HK-2 (cell line): ENCODE results near the gene UCKL1.

Experiments
- DNase-seq: peaks from one replicate; pipeline ENCODE4 v3.0.0-alpha.2; 2018; ENCODE audit not compliant: unreplicated experiment

Gene UCKL1

DNA sequence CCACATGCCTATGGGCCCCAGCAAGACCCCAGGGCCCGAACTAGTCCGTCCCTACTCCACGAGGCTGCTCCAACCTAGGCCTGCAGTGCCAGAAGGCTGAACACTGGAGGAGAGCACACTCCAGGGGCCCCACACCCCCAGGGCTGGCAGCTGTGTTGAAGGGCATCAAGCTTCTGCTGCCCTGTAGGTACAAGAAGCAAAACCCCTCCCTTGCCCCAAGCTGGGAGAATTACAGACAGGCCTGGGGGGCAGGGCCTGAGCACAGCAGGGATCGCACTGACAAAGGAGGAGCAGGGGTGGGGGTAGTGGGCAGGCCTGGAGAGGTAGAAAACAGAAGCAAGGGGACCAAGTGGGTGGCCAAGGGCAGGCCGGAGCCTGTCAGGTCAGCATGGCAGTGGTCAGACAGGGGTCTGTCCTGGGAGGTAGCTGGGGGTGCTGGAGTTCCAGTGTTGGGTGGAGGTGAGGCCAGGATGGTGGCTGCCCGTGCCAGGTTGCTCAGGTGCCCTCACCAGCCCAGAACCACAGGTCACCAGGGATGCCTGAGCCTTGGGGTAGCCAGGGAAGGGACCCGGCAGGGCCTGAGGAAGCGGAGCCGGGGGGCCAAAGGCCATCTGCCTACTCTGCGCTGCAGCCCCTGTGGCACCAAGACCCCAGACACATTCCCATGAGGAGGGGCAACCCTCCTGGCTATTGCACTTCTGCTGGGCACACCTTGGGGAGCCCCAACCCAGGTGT, 2.9 kb upstream of the UCKL1 start:
- DNase-seq = no peak

DNA sequence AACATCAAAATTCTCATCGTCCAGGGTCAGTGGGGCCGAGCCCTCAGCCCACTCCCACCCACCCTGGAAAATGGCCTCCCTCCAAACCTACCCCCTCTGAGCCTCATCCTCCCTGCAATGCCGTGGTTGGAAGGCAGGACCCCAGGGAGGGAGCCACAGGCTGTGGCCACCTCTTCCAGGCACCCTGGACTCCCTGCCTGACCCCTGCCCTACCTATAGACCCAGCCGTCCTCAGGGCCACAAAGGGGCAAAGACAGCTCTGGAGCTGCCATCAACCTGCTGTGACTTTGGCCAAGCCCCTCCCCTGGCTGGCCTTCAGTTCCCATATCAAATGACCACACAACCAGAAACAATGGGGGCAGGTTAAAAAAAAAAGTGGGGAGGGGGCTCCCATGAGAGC, 2.3 kb upstream of the UCKL1 start:
- DNase-seq = no peak

DNA sequence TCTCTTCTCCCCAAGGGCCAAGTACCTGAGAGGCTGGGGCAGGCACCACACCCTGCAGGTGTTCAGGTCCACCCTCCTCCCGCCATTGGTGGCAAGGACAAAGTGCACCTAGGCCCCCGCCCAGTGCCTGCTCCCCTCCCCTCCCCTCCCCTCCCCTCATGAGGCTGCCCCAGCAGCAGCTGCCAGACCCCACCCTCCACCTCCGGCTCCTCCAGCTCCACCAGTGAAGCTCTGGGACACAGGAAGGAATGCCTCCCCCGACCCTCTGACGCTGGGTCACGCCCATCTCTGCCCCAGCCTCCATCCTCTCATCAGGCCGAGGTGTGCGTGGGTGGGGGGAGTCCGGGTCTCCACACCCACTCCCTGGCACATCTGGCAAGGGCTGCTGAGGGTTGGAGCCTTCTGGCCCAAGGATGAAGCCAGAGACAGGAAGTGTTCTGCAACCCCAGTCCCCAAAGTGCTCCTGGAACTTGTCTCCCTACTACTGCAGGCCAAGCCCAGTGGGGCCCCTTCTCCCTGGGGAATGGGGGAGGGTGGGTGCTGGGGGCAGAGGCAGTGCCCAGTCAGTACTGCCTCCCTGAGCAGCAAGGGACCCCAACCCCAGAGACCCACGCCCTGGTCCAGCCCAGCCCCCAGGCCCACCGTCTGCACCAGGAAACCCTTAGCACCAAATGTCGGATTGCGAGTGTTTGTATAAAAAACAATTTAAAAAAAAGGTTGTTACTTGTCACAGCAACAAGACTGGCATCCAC, 1.6 kb upstream of the UCKL1 start:
- DNase-seq = no peak

DNA sequence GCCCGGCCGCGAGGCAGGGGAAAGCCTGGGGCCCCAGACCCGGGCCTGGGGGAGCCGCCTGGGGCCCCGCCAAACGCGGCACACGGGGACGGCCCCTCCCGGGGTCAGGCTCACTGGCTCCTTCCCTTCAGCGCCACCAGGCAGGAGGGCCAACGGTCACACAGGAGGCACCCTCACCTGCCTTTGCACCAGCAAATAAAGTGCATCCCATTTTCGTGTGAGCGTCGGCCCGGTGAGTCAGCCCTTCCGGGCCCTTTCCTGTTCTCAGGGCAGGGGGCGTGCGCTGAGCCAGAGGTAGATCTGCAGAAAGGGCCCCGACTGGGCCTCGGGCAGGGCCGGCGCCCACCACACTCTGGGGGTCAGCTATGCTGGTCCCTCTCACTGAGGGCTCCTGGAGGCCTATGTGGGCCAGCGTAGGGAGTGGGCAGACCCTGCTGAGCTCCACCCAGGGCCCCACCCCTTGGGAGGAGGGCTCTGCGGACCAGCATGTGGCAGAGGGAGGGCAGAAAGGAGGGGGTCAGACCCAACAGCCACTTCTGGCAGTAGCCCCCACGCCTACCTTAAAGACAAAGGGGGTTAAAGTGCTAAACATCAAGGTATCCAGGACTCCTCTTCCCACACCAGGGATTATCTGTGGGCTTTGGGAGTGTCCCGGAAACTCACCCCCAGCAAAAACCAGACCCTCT, 931 bp upstream of the UCKL1 start:
- DNase-seq = peak; percentile 77

- no peak for DNase-seq
These were observed 418 bp upstream of the UCKL1 start for GRCh38 chr20:63956664-63957003.

GRCh38 chr20:63955281-63955826, 862 bp downstream of the UCKL1 start:
- no peak for DNase-seq

DNA sequence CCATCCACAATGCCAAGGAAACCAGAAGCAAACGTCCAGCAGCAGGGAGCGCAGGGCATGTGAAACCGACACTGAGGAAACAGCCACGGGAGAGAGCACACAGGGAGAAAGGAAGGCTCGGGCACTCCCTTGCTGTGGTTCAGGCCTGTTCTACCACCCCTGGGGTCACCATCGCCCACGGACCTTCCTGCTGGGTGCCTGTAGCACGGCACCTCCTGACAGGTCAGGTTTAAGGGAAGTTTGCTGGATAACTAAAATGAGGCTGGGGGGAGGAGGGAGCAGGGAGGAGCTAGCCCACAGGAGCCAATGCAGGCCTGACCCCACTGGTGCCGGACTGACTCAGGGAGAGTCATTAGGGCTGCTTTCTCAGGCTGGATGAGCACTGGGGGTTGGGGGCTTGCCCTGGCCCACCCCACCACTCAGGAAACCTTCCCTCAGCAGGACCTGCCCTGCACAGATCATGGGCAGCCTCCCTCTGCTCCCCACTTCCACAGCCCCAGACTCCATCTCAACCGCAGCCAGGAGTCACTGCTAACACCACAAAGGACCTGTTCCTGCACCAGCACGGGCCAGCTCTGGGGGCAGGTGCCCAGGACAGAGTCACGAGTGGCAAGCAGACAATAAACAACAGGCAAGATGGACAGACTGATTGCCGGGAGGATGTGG, 2.3 kb downstream of the UCKL1 start:
- no peak for DNase-seq

DNA sequence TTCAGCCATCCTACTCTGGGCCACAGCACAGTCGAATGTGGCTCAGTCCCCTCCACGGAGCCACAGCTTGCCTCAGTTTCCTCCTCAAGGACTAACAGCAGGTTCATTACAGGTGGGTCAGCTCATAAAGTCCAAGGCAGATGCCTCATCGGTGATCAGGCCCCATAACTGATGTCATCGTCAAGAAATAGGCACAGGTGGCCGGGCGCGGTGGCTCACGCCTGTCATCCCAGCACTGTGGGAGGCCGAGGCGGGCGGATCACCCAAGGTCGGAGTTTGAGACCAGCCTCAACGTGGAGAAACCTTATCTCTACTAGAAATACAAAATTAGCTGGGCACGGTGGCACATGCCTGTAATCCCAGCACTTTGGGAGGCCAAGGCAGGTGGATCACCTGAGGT, 3.4 kb downstream of the UCKL1 start:
- DNase-seq = no peak

- no peak for DNase-seq
These were observed 4.0 kb downstream of the UCKL1 start for GRCh38 chr20:63952210-63952535.

DNA sequence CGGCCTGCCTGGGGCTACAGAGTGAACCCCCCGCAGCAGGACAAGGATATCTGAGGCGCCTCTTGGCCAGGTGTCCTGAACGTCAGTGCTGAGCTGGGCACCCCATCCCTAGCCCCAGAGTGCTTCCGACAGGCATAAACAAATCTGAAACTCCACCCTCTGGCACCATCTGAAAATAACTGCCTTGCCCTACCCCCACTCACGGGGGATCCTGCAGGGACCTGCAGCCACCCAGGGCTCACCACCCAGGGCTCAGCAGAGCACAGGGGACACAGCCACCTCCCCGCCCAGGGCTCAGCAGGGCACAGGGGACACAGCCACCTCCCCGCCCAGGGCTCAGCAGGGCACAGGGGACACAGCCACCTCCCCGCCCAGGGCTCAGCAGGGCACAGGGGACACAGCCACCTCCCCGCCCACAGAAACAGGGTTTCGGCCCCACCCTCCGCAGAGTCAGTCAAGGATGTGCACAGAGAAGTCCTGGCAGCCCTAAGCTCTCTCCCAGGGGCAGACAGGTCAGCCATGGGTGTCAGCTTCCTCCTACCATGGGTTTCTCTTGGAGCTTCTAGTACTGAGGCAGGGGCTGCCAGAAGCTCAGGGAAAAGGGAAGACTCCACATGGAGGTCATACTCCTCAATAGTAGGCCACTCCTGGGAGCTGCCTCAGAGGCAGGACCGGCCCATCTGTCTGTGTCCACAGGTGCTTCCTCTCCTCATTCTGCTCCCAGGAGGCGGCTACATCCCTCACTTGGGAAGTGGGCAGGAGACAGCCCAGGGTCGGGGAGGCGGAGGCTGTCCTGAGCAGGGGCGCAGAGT, 4.6 kb downstream of the UCKL1 start:
- DNase-seq = no peak

GRCh38 chr20:63950701-63951397, 5.4 kb downstream of the UCKL1 start:
- DNase-seq = no peak

GRCh38 chr20:63947638-63948456, 8.4 kb downstream of the UCKL1 start:
- DNase-seq = no peak

- no peak for DNase-seq
These were observed 9.1 kb downstream of the UCKL1 start for GRCh38 chr20:63946986-63947637.

GRCh38 chr20:63945921-63946920, 10.0 kb downstream of the UCKL1 start:
- DNase-seq = no peak

- DNase-seq = no peak
These were observed 11.1 kb downstream of the UCKL1 start for GRCh38 chr20:63945031-63945658.

GRCh38 chr20:63944078-63944941, 11.9 kb downstream of the UCKL1 start:
- DNase-seq = no peak

DNA sequence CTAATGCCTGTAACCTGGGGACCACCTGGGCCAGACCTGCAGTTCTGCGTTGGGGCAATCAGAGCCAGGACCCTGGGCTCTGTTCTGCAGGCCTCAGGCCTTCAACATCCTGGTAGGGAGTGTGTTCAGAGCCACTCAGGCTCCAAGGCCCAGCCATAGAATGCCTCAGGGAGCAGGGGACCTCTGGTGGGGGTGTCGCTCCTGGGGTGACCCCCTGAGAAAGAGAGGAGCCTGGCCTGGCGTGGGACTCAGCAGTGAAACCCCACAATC, 12.5 kb downstream of the UCKL1 start:
- DNase-seq = no peak
